HEK293 (cell line): ENCODE data around the gene CASP3.

ENCODE experiments used
- CTCF ChIA-PET: fragments of 350-600 bp; formaldehyde crosslinking; extraction: SDS; loops from one replicate; lab custom pipeline; 2021; ENCODE audit warnings: antibody characterized with exemption; lab: Yijun Ruan, JAX
- POLR2A ChIA-PET: fragments of 300-600 bp; formaldehyde crosslinking; extraction: SDS; loops from one replicate; lab custom pipeline; 2020; ENCODE audit warnings: antibody characterized with exemption, inconsistent platforms; lab: Yijun Ruan, JAX
- H3K27ac ChIP-seq: fragments of 200-500 bp; sonication (Bioruptor generic); 2 replicates; pipeline ENCODE4 v1.5.1; 2014; ENCODE audit warnings: low read depth, low read length, control low read depth, inconsistent platforms; ENCODE audit errors: extremely low read depth
- H3K36me3 ChIP-seq, 2 experiments: fragments of 200-500 bp in 1 of 2; sonication (Bioruptor generic) in 1 of 2; 1 replicate in 1 of 2; 2 replicates in 1 of 2; pipeline ENCODE4 v1.5.1; 2014 to 2017; ENCODE audit warnings: inconsistent platforms in 2 of 2, low read length in 2 of 2; ENCODE audit not compliant: control insufficient read depth in 2 of 2, insufficient read depth in 1 of 2
- H3K4me1 ChIP-seq: fragments of 200-500 bp; sonication (Bioruptor generic); 2 replicates; pipeline ENCODE4 v1.5.1; 2014; ENCODE audit warnings: mild to moderate bottlenecking, low read length, inconsistent platforms; ENCODE audit not compliant: control insufficient read depth, insufficient read depth
- H3K4me3 ChIP-seq: 2 replicates; pipeline ENCODE4 v1.5.1; 2011; ENCODE audit warnings: low read depth, mild to moderate bottlenecking, control low read depth, low read length, moderate library complexity
- H3K9me3 ChIP-seq: fragments of 200-500 bp; sonication (Bioruptor generic); 2 replicates; pipeline ENCODE4 v1.5.1; 2014; ENCODE audit warnings: low read depth, low read length, inconsistent platforms; ENCODE audit not compliant: control insufficient read depth, insufficient read depth
- ATF2 ChIP-seq: fragments of 450-650 bp; formaldehyde crosslinking; IDR thresholded peaks from 2 replicates; pipeline ENCODE4 v1.5.1; 2016; ENCODE audit warnings: missing biosample characterization, missing genetic modification characterization, low read depth
- HOXD13 ChIP-seq: sonication (generic); formaldehyde crosslinking; IDR thresholded peaks from 2 replicates; pipeline ENCODE4 v1.8.0; 2022; ENCODE audit warnings: missing genetic modification reagents, borderline replicate concordance
- KLF16 ChIP-seq: fragments of 450-650 bp; formaldehyde crosslinking; IDR thresholded peaks from 2 replicates; pipeline ENCODE4 v1.5.1; 2017; ENCODE audit warnings: missing biosample characterization, missing genetic modification characterization
- KLF9 ChIP-seq: fragments of 450-650 bp; formaldehyde crosslinking; IDR thresholded peaks from 2 replicates; pipeline ENCODE4 v1.5.1; 2016; ENCODE audit warnings: missing biosample characterization, missing genetic modification characterization, low read depth
- MEIS1 ChIP-seq: sonication (generic); formaldehyde crosslinking; IDR thresholded peaks from 2 replicates; pipeline ENCODE4 v1.8.1; 2022; ENCODE audit warnings: missing genetic modification reagents, mild to moderate bottlenecking, borderline replicate concordance
- MYNN ChIP-seq: fragments of 450-650 bp; formaldehyde crosslinking; IDR thresholded peaks from 2 replicates; pipeline ENCODE4 v1.5.1; 2016; ENCODE audit warnings: missing biosample characterization, missing genetic modification characterization, borderline replicate concordance
- PRDM1 ChIP-seq: fragments of 450-650 bp; formaldehyde crosslinking; IDR thresholded peaks from 2 replicates; pipeline ENCODE4; 2016; ENCODE audit warnings: missing biosample characterization, missing genetic modification characterization
- SALL2 ChIP-seq: fragments of 450-650 bp; formaldehyde crosslinking; IDR thresholded peaks from 2 replicates; pipeline ENCODE4 v1.5.0; 2017; ENCODE audit warnings: missing biosample characterization, mild to moderate bottlenecking, missing genetic modification characterization, borderline replicate concordance
- SCRT2 ChIP-seq: fragments of 450-650 bp; formaldehyde crosslinking; IDR thresholded peaks from 2 replicates; pipeline ENCODE4 v1.5.1; 2016; ENCODE audit warnings: missing biosample characterization, missing genetic modification characterization
- ZBTB20 ChIP-seq: fragments of 450-650 bp; formaldehyde crosslinking; IDR thresholded peaks from 2 replicates; pipeline ENCODE4 v1.5.1; 2016; ENCODE audit warnings: missing biosample characterization, missing genetic modification characterization
- ZEB2 ChIP-seq: fragments of 450-650 bp; formaldehyde crosslinking; IDR thresholded peaks from 2 replicates; pipeline ENCODE4 v1.5.1; 2016; ENCODE audit warnings: missing biosample characterization, missing genetic modification characterization
- ZFP41 ChIP-seq: fragments of 450-650 bp; formaldehyde crosslinking; IDR thresholded peaks from 2 replicates; pipeline ENCODE4 v1.5.1; 2016; ENCODE audit warnings: missing biosample characterization, missing genetic modification characterization, borderline replicate concordance
- ZNF18 ChIP-seq: fragments of 450-650 bp; formaldehyde crosslinking; IDR thresholded peaks from 2 replicates; pipeline ENCODE4 v1.5.1; 2016; ENCODE audit warnings: missing biosample characterization, missing genetic modification characterization
- ZNF184 ChIP-seq: fragments of 450-650 bp; IDR thresholded peaks from 2 replicates; pipeline ENCODE4 v1.5.1; 2018; ENCODE audit warnings: missing biosample characterization, mild to moderate bottlenecking, missing genetic modification characterization
- ZNF354C ChIP-seq: fragments of 450-650 bp; formaldehyde crosslinking; IDR thresholded peaks from 2 replicates; pipeline ENCODE4 v1.5.1; 2016; ENCODE audit warnings: missing biosample characterization, missing genetic modification characterization, low read depth, borderline replicate concordance
- ZNF362 ChIP-seq: fragments of 450-650 bp; formaldehyde crosslinking; IDR thresholded peaks from 2 replicates; pipeline ENCODE4 v1.5.1; 2016; ENCODE audit warnings: missing biosample characterization, missing genetic modification characterization
- ZNF391 ChIP-seq: fragments of 450-650 bp; formaldehyde crosslinking; IDR thresholded peaks from 2 replicates; pipeline ENCODE4 v1.5.1; 2016; ENCODE audit warnings: low read depth, missing biosample characterization, missing genetic modification characterization, borderline replicate concordance
- ZNF404 ChIP-seq: fragments of 450-650 bp; formaldehyde crosslinking; IDR thresholded peaks from 2 replicates; pipeline ENCODE4 v1.5.1; 2017; ENCODE audit warnings: missing biosample characterization, missing genetic modification characterization
- ZNF423 ChIP-seq: fragments of 450-650 bp; formaldehyde crosslinking; IDR thresholded peaks from 2 replicates; pipeline ENCODE4 v1.5.1; 2016; ENCODE audit warnings: missing biosample characterization, missing genetic modification characterization
- ZNF449 ChIP-seq: fragments of 450-650 bp; formaldehyde crosslinking; IDR thresholded peaks from 2 replicates; pipeline ENCODE4 v1.5.1; 2017; ENCODE audit warnings: missing biosample characterization, mild to moderate bottlenecking, missing genetic modification characterization, moderate library complexity
- ZNF510 ChIP-seq: fragments of 450-650 bp; formaldehyde crosslinking; IDR thresholded peaks from 2 replicates; pipeline ENCODE4 v1.5.1; 2018; ENCODE audit warnings: mild to moderate bottlenecking, missing genetic modification characterization, missing biosample characterization; ENCODE audit not compliant: insufficient replicate concordance
- ZNF514 ChIP-seq: fragments of 450-650 bp; formaldehyde crosslinking; IDR thresholded peaks from 2 replicates; pipeline ENCODE4 v1.5.1; 2016; ENCODE audit warnings: missing biosample characterization, missing genetic modification characterization
- ZNF530 ChIP-seq: fragments of 450-650 bp; formaldehyde crosslinking; IDR thresholded peaks from 2 replicates; pipeline ENCODE4 v1.5.1; 2016; ENCODE audit warnings: low read depth, missing biosample characterization, missing genetic modification characterization
- ZNF558 ChIP-seq: fragments of 450-650 bp; formaldehyde crosslinking; IDR thresholded peaks from 2 replicates; pipeline ENCODE4 v1.5.1; 2016; ENCODE audit warnings: missing biosample characterization, missing genetic modification characterization
- ZNF610 ChIP-seq: fragments of 450-650 bp; formaldehyde crosslinking; IDR thresholded peaks from 2 replicates; pipeline ENCODE4 v1.5.1; 2016; ENCODE audit warnings: missing biosample characterization, missing genetic modification characterization, borderline replicate concordance
- ZNF623 ChIP-seq: fragments of 450-650 bp; formaldehyde crosslinking; IDR thresholded peaks from 2 replicates; pipeline ENCODE4 v1.5.1; 2016; ENCODE audit warnings: missing biosample characterization, missing genetic modification characterization
- ZNF624 ChIP-seq: fragments of 450-650 bp; formaldehyde crosslinking; IDR thresholded peaks from 2 replicates; pipeline ENCODE4 v1.5.1; 2017; ENCODE audit warnings: missing biosample characterization, missing genetic modification characterization
- ZNF639 ChIP-seq: fragments of 450-650 bp; formaldehyde crosslinking; IDR thresholded peaks from 2 replicates; pipeline ENCODE4 v1.5.1; 2016; ENCODE audit warnings: missing biosample characterization, missing genetic modification characterization
- ZNF707 ChIP-seq: fragments of 450-650 bp; formaldehyde crosslinking; IDR thresholded peaks from 2 replicates; pipeline ENCODE4 v1.5.1; 2016; ENCODE audit warnings: missing biosample characterization, missing genetic modification characterization
- ZNF777 ChIP-seq: fragments of 450-650 bp; formaldehyde crosslinking; IDR thresholded peaks from 2 replicates; pipeline ENCODE4 v1.5.1; 2017; ENCODE audit warnings: missing biosample characterization, missing genetic modification characterization, borderline replicate concordance
- ZSCAN23 ChIP-seq: fragments of 450-650 bp; formaldehyde crosslinking; IDR thresholded peaks from 2 replicates; pipeline ENCODE4 v1.5.1; 2016; ENCODE audit warnings: missing biosample characterization, missing genetic modification characterization
- ZSCAN30 ChIP-seq: fragments of 450-650 bp; IDR thresholded peaks from 2 replicates; pipeline ENCODE4 v1.5.1; 2018; ENCODE audit warnings: missing biosample characterization, mild to moderate bottlenecking, missing genetic modification characterization, moderate library complexity

Gene CASP3

GRCh38 chr4:184668096-184668495, 18.8 kb upstream of the CASP3 start:
- CTCF ChIA-PET: interaction anchor here (0.7 kb wide), 1 partner anchor 404 kb away, joined by 3 read pairs; no protein-coding TSS in a partner anchor
- no peak overlapping the region for H3K27ac ChIP-seq
- no peak overlapping the region for H3K4me3 ChIP-seq
- TF ChIP-seq KLF9: no peak
- no peak for TF ChIP-seq ZEB2
- TF ChIP-seq ZNF510 (tag by site-specific recombination): no peak
- no peak for TF ChIP-seq ZNF423 (tag by site-specific recombination)
- TF ChIP-seq ZSCAN30: no peak
- TF ChIP-seq ZNF184: no peak
- no peak for TF ChIP-seq ZNF707 (tag by site-specific recombination)
- TF ChIP-seq MYNN: no peak
- TF ChIP-seq ZNF449: no peak
- no peak for TF ChIP-seq ZBTB20 (tag by site-specific recombination)
- TF ChIP-seq ZNF777 (tag by site-specific recombination): no peak
- TF ChIP-seq ZNF624: no peak
- no peak for TF ChIP-seq ZNF558
- no peak for TF ChIP-seq ZNF639
- no peak for TF ChIP-seq ZFP41
- no peak for TF ChIP-seq KLF16 (tag by site-specific recombination)
- TF ChIP-seq ZNF514 (tag by site-specific recombination): no peak
- no peak for TF ChIP-seq ZNF391
- no peak for TF ChIP-seq ZNF404
- TF ChIP-seq, all 188 proteins: peak for 0
- H3K9me3 ChIP-seq: no peaks in the 10 kb centered on the region
- no peaks in the 10 kb centered on the region for H3K4me1 ChIP-seq
- peaks cover 0 to 70% of the 10 kb centered on the region in 2 experiments; a peak in 2 of 3 replicates for H3K36me3 ChIP-seq
- POLR2A ChIA-PET: no interaction called here

- TF ChIP-seq SALL2 (tag by site-specific recombination) (no peak), ZNF18 (tag by site-specific recombination) (no peak), HOXD13 (no peak), PRDM1 (tag by site-specific recombination) (no peak), ZNF354C (tag by site-specific recombination) (no peak), ZNF530 (tag by site-specific recombination) (no peak), ZNF610 (tag by site-specific recombination) (no peak), ATF2 (no peak), ZSCAN23 (tag by site-specific recombination) (no peak), ZNF623 (tag by site-specific recombination) (no peak), SCRT2 (tag by site-specific recombination) (no peak), MEIS1 (CRISPR knock-in tag) (no peak), ZNF362 (tag by site-specific recombination) (no peak)
- TF ChIP-seq, all 188 proteins: peak for 0
- no peaks in the 10 kb centered on the region for H3K9me3 ChIP-seq
- H3K4me3 ChIP-seq: no peak overlapping the region
- POLR2A ChIA-PET: interaction anchor here (1.7 kb wide), 1 partner anchor 17 kb away, joined by 4 read pairs; the partner anchor contains the start of genes CASP3 and PRIMPOL
- no peak overlapping the region for H3K27ac ChIP-seq
- H3K36me3 ChIP-seq: peaks cover 0 to 61% of the 10 kb centered on the region in 2 experiments
- no peaks in the 10 kb centered on the region for H3K4me1 ChIP-seq
- CTCF ChIA-PET: no interaction called here
These were observed 17.4 kb upstream of the CASP3 start for GRCh38 chr4:184666670-184667069.
